GM23248 (cell line): ENCODE results near the gene HABP2. TPM values are rescaled to one million over a fixed set of nuclear protein-coding genes. Genes with fewer than 3 reads are reported as not detected.
A peak's percentile ranks its signal among the peaks of the same experiment; 100 is the strongest.

ENCODE experiments used
- DNase-seq: peaks from one replicate; pipeline ENCODE4 v3.0.0-alpha.2; 2015
- H2AFZ ChIP-seq: fragments of 200-600 bp; sonication (generic); 2 replicates; pipeline ENCODE4 v1.6.1; 2016; ENCODE audit warnings: antibody characterized with exemption
- H3F3A ChIP-seq: fragments of 200-600 bp; sonication (generic); 2 replicates; pipeline ENCODE4 v1.6.1; 2016; ENCODE audit warnings: mild to moderate bottlenecking, antibody characterized with exemption, mixed run types; ENCODE audit not compliant: insufficient read depth
- H3K27ac ChIP-seq: fragments of 200-600 bp; sonication (generic); 2 replicates; pipeline ENCODE4 v1.5.1; 2016; ENCODE audit warnings: mild to moderate bottlenecking
- H3K27me3 ChIP-seq: fragments of 200-600 bp; sonication (generic); replicated peaks from 2 replicates; pipeline ENCODE4 v1.6.1; 2016; ENCODE audit warnings: mild to moderate bottlenecking; ENCODE audit not compliant: insufficient read depth
- H3K36me3 ChIP-seq: fragments of 200-600 bp; sonication (generic); 2 replicates; pipeline ENCODE4 v1.6.1; 2016; ENCODE audit warnings: low read depth, mild to moderate bottlenecking
- H3K4me1 ChIP-seq: fragments of 200-600 bp; sonication (generic); 2 replicates; pipeline ENCODE4 v1.6.1; 2016; ENCODE audit warnings: mild to moderate bottlenecking; ENCODE audit not compliant: insufficient read depth
- H3K4me2 ChIP-seq: fragments of 200-600 bp; sonication (generic); one replicate; pipeline ENCODE4 v1.6.1; 2016; ENCODE audit warnings: mild to moderate bottlenecking; ENCODE audit not compliant: unreplicated experiment
- H3K4me3 ChIP-seq: fragments of 200-600 bp; sonication (generic); 2 replicates; pipeline ENCODE4 v1.5.1; 2016; ENCODE audit warnings: mild to moderate bottlenecking
- H3K79me2 ChIP-seq: fragments of 200-600 bp; sonication (generic); 2 replicates; pipeline ENCODE4 v1.6.1; 2016; ENCODE audit warnings: mild to moderate bottlenecking; ENCODE audit not compliant: insufficient read depth
- H3K9ac ChIP-seq: fragments of 200-600 bp; sonication (generic); 2 replicates; pipeline ENCODE4 v1.6.1; 2016; ENCODE audit warnings: mild to moderate bottlenecking
- H3K9me2 ChIP-seq: fragments of 200-600 bp; sonication (generic); 2 replicates; pipeline ENCODE4 v1.6.1; 2016; ENCODE audit warnings: mixed run types, mild to moderate bottlenecking, moderate library complexity; ENCODE audit not compliant: insufficient read depth
- H3K9me3 ChIP-seq: fragments of 200-600 bp; sonication (generic); one replicate; pipeline ENCODE4 v1.6.1; 2017; ENCODE audit warnings: low read depth
- H4K20me1 ChIP-seq: fragments of 200-600 bp; sonication (generic); 2 replicates; pipeline ENCODE4 v1.6.0; 2016; ENCODE audit not compliant: insufficient read depth
- EZH2 ChIP-seq: fragments of 200-600 bp; sonication (generic); IDR thresholded peaks from 2 replicates; pipeline ENCODE4 v1.6.1; 2018; ENCODE audit warnings: antibody characterized with exemption, mild to moderate bottlenecking; ENCODE audit not compliant: insufficient read depth, poor library complexity, severe bottlenecking
- EZH2phosphoT487 ChIP-seq: fragments of 200-600 bp; sonication (generic); IDR thresholded peaks from 2 replicates; pipeline ENCODE4 v1.6.1; 2018; ENCODE audit warnings: antibody characterized with exemption, moderate library complexity, mild to moderate bottlenecking, low read depth; ENCODE audit not compliant: insufficient read depth
- WGBS, 2 experiments: methylation state at CpG; one replicate each; pipeline ENCODE4 v1.1.6; 2015 to 2017; ENCODE audit warnings: low lambda C conversion rate in 2 of 2, low coverage in 1 of 2; ENCODE audit errors: missing lambda C conversion rate in 2 of 2; 5-methylcytosine and 5-hydroxymethylcytosine counted together
- in situ Hi-C: fragments of 300-500 bp; cut with MboI; formaldehyde crosslinking; loops from 2 replicates; pipeline ENCODE4 v1.15.0; 2020
- polyA plus RNA-seq: library from polyadenylated mRNA; unstranded; fragments of >200 nt; fragmentation: Nextera tagmentation; extraction: Ambion mirVana; gene quantifications from 2 replicates; pipeline ENCODE4 v1.2.1, GENCODE V29; 2016
- total RNA-seq: library from RNA; depleted of rRNA; stranded (reverse); fragments of >200 nt; shearing (Covaris generic); gene quantifications from 2 replicates; pipeline ENCODE4 v1.2.3, GENCODE V29; 2014

The HABP2 gene
- total and polyA plus RNA-seq, 2 experiments from 2014 or later: not detected

GRCh38 chr10:113553149-113553548 lies 296 bp downstream of the HABP2 start:
- no peak overlapping the region for H3K9ac ChIP-seq
- H2AFZ ChIP-seq: no peak overlapping the region
- WGBS, 2 experiments: 94 to 97% methylated on average over 2 of the region's 2 CpGs
- TF ChIP-seq EZH2 (no peak), EZH2phosphoT487 (no peak)
- H3K4me1 ChIP-seq: no peaks in the 10 kb centered on the region
- no peaks in the 10 kb centered on the region for H3K36me3 ChIP-seq
- no peak overlapping the region for H3K4me3 ChIP-seq
- no peak overlapping the region for H3K4me2 ChIP-seq
- no peak for DNase-seq
- in situ Hi-C loops: no loop called here
- no peak overlapping the region for H3K27ac ChIP-seq
- no peaks in the 10 kb centered on the region for H4K20me1 ChIP-seq
- no peaks in the 10 kb centered on the region for H3K9me2 ChIP-seq
- no peaks in the 10 kb centered on the region; the same call in 1 of the 2 replicates for H3F3A ChIP-seq
- H3K79me2 ChIP-seq: no peaks in the 10 kb centered on the region
- 0 out of 2 replicates have a peak, but pooled peaks cover 14% of the 10 kb centered on the region for H3K27me3 ChIP-seq
- no peaks in the 10 kb centered on the region for H3K9me3 ChIP-seq

DNA sequence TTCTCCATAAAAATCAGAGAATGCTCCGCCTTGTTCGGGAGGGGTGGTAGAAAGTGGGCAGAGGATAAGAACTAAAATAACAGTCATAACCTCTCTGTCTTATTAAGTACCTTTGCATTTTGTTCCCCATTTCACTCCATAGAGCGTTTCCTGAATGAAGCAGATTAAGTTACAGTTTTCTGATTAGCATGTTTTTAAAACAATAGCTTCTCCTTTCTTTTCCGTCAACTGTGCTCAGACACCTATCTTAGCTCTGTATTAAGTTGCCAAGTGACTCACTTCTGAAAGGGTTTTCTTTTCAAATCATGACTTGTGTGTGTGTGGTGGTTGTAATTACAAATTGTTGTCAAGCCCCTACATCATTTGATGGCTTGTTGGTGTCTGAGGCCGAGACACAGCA lies 1.4 kb downstream of the HABP2 start:
- Histone ChIP-seq H3K4me1 (no peaks in the 10 kb centered on the region), H3K9me2 (no peaks in the 10 kb centered on the region), H3K4me2 (no peak overlapping the region), H3K27ac (no peak overlapping the region), H3K9me3 (no peaks in the 10 kb centered on the region), H3K27me3 (0 out of 2 replicates have a peak, but pooled peaks cover 15% of the 10 kb centered on the region), H3K4me3 (no peak overlapping the region), H3K79me2 (no peaks in the 10 kb centered on the region), H3K36me3 (no peaks in the 10 kb centered on the region), H3K9ac (no peak overlapping the region), H2AFZ (no peak overlapping the region), H3F3A (no peaks in the 10 kb centered on the region; the same call in 1 of the 2 replicates), H4K20me1 (no peaks in the 10 kb centered on the region)
- DNase-seq: no peak
- TF ChIP-seq EZH2 (no peak), EZH2phosphoT487 (no peak)
- 59 to 69% methylated on average over 5 of the region's 5 CpGs for WGBS, 2 experiments
- in situ Hi-C loops: no loop called here

- Histone ChIP-seq H3K4me2 (no peak overlapping the region), H4K20me1 (no peaks in the 10 kb centered on the region), H3K79me2 (no peaks in the 10 kb centered on the region), H2AFZ (no peak overlapping the region), H3F3A (no peaks in the 10 kb centered on the region), H3K27ac (no peak overlapping the region), H3K4me3 (no peak overlapping the region), H3K4me1 (no peaks in the 10 kb centered on the region), H3K9me3 (no peaks in the 10 kb centered on the region), H3K27me3 (0 out of 2 replicates have a peak, but pooled peaks cover 15% of the 10 kb centered on the region), H3K36me3 (no peaks in the 10 kb centered on the region), H3K9me2 (no peaks in the 10 kb centered on the region), H3K9ac (no peak overlapping the region)
- in situ Hi-C loops: no loop called here
- no peak for DNase-seq
- TF ChIP-seq EZH2phosphoT487: no peak
- TF ChIP-seq EZH2: no peak
- 57 to 65% methylated on average over 3 of the region's 3 CpGs for WGBS, 2 experiments
These were observed 2.4 kb downstream of the HABP2 start for GRCh38 chr10:113555245-113555644.

- WGBS, 2 experiments: 76 to 87% methylated on average over 1 of the region's 1 CpG
- no peaks in the 10 kb centered on the region for H3K9me2 ChIP-seq
- TF ChIP-seq EZH2: no peak
- TF ChIP-seq EZH2phosphoT487: no peak
- no peak overlapping the region for H3K9ac ChIP-seq
- H3K9me3 ChIP-seq: no peaks in the 10 kb centered on the region
- H3K4me2 ChIP-seq: no peak overlapping the region
- no peaks in the 10 kb centered on the region for H3K4me1 ChIP-seq
- H3F3A ChIP-seq: no peaks in the 10 kb centered on the region
- no peak overlapping the region for H3K27ac ChIP-seq
- DNase-seq: no peak
- in situ Hi-C loops: no loop called here
- H3K27me3 ChIP-seq: 0 out of 2 replicates have a peak, but pooled peaks cover 15% of the 10 kb centered on the region
- H3K4me3 ChIP-seq: no peak overlapping the region
- no peaks in the 10 kb centered on the region for H3K79me2 ChIP-seq
- no peaks in the 10 kb centered on the region for H4K20me1 ChIP-seq
- H2AFZ ChIP-seq: no peak overlapping the region
- no peaks in the 10 kb centered on the region for H3K36me3 ChIP-seq
These were observed 2.9 kb downstream of the HABP2 start for GRCh38 chr10:113555751-113556150.

DNA sequence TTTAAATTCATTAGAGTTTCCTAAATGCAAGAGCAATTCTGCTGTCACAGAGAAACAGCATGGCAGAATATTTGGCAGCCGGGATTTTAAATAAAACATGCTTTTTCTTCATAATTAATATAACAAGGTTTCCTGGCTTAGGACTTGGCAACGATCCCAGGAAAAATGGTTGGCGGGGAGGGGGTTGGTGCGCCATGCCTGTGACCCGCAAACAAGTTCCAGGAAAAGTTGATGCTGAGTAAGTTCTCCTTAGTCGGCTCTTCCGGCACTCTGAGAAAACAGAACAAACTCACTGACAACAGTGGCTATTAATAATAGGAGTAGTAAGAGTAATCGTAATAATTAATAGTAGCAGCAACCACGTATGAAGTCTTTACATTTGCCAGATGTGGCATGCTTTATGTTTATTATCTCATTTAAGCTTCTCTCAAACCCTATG lies 4.6 kb downstream of the HABP2 start:
- Histone ChIP-seq H3K4me2 (no peak overlapping the region), H3K27ac (no peak overlapping the region), H3K9me3 (no peaks in the 10 kb centered on the region), H3F3A (no peaks in the 10 kb centered on the region), H3K9me2 (no peaks in the 10 kb centered on the region), H3K36me3 (no peaks in the 10 kb centered on the region), H4K20me1 (no peaks in the 10 kb centered on the region), H3K4me3 (no peak overlapping the region), H3K27me3 (0 out of 2 replicates have a peak, but pooled peaks cover 15% of the 10 kb centered on the region), H3K4me1 (no peaks in the 10 kb centered on the region), H3K79me2 (no peaks in the 10 kb centered on the region), H3K9ac (no peak overlapping the region), H2AFZ (0 out of 2 replicates have a peak overlapping the region, but pooled peaks have one; percentile 24)
- in situ Hi-C loops: no loop called here
- 5 to 7% methylated on average over 9 of the region's 9 CpGs for WGBS, 2 experiments
- TF ChIP-seq EZH2 (no peak), EZH2phosphoT487 (no peak)
- no peak for DNase-seq
